HEK293 (cell line): ENCODE data around the gene MATCAP1.

ENCODE experiments used
- CTCF ChIA-PET: fragments of 350-600 bp; formaldehyde crosslinking; extraction: SDS; loops from one replicate; lab custom pipeline; 2021; ENCODE audit warnings: antibody characterized with exemption; lab: Yijun Ruan, JAX
- POLR2A ChIA-PET: fragments of 300-600 bp; formaldehyde crosslinking; extraction: SDS; loops from one replicate; lab custom pipeline; 2020; ENCODE audit warnings: antibody characterized with exemption, inconsistent platforms; lab: Yijun Ruan, JAX
- H3K27ac ChIP-seq: fragments of 200-500 bp; sonication (Bioruptor generic); 2 replicates; pipeline ENCODE4 v1.5.1; 2014; ENCODE audit warnings: low read depth, low read length, control low read depth, inconsistent platforms; ENCODE audit errors: extremely low read depth
- H3K36me3 ChIP-seq, 2 experiments: fragments of 200-500 bp in 1 of 2; sonication (Bioruptor generic) in 1 of 2; 1 replicate in 1 of 2; 2 replicates in 1 of 2; pipeline ENCODE4 v1.5.1; 2014 to 2017; ENCODE audit warnings: inconsistent platforms in 2 of 2, low read length in 2 of 2; ENCODE audit not compliant: control insufficient read depth in 2 of 2, insufficient read depth in 1 of 2
- H3K4me1 ChIP-seq: fragments of 200-500 bp; sonication (Bioruptor generic); 2 replicates; pipeline ENCODE4 v1.5.1; 2014; ENCODE audit warnings: mild to moderate bottlenecking, low read length, inconsistent platforms; ENCODE audit not compliant: control insufficient read depth, insufficient read depth
- H3K4me3 ChIP-seq: 2 replicates; pipeline ENCODE4 v1.5.1; 2011; ENCODE audit warnings: low read depth, mild to moderate bottlenecking, control low read depth, low read length, moderate library complexity
- H3K9me3 ChIP-seq: fragments of 200-500 bp; sonication (Bioruptor generic); 2 replicates; pipeline ENCODE4 v1.5.1; 2014; ENCODE audit warnings: low read depth, low read length, inconsistent platforms; ENCODE audit not compliant: control insufficient read depth, insufficient read depth
- ATF2 ChIP-seq: fragments of 450-650 bp; formaldehyde crosslinking; IDR thresholded peaks from 2 replicates; pipeline ENCODE4 v1.5.1; 2016; ENCODE audit warnings: missing biosample characterization, missing genetic modification characterization, low read depth
- BCL6B ChIP-seq: fragments of 450-650 bp; formaldehyde crosslinking; IDR thresholded peaks from 2 replicates; pipeline ENCODE4 v1.5.1; 2017; ENCODE audit warnings: missing biosample characterization, missing genetic modification characterization
- GLI4 ChIP-seq: fragments of 450-650 bp; formaldehyde crosslinking; IDR thresholded peaks from 2 replicates; pipeline ENCODE4 v1.5.1; 2016; ENCODE audit warnings: missing biosample characterization, missing genetic modification characterization
- KLF9 ChIP-seq: fragments of 450-650 bp; formaldehyde crosslinking; IDR thresholded peaks from 2 replicates; pipeline ENCODE4 v1.5.1; 2016; ENCODE audit warnings: missing biosample characterization, missing genetic modification characterization, low read depth
- SCRT1 ChIP-seq: fragments of 450-650 bp; formaldehyde crosslinking; IDR thresholded peaks from 2 replicates; pipeline ENCODE4 v1.5.1; 2016; ENCODE audit warnings: missing biosample characterization, missing genetic modification characterization, borderline replicate concordance
- SCRT2 ChIP-seq: fragments of 450-650 bp; formaldehyde crosslinking; IDR thresholded peaks from 2 replicates; pipeline ENCODE4 v1.5.1; 2016; ENCODE audit warnings: missing biosample characterization, missing genetic modification characterization
- SP2 ChIP-seq: fragments of 450-650 bp; formaldehyde crosslinking; IDR thresholded peaks from 2 replicates; pipeline ENCODE4 v1.5.1; 2016; ENCODE audit warnings: missing biosample characterization, missing genetic modification characterization
- ZBTB1 ChIP-seq: fragments of 450-650 bp; formaldehyde crosslinking; IDR thresholded peaks from 2 replicates; pipeline ENCODE4 v1.5.1; 2016; ENCODE audit warnings: missing biosample characterization, missing genetic modification characterization
- ZBTB49 ChIP-seq: fragments of 450-650 bp; formaldehyde crosslinking; IDR thresholded peaks from 2 replicates; pipeline ENCODE4 v1.5.1; 2016; ENCODE audit warnings: missing biosample characterization, missing genetic modification characterization, low read depth
- ZFP41 ChIP-seq: fragments of 450-650 bp; formaldehyde crosslinking; IDR thresholded peaks from 2 replicates; pipeline ENCODE4 v1.5.1; 2016; ENCODE audit warnings: missing biosample characterization, missing genetic modification characterization, borderline replicate concordance
- ZNF114 ChIP-seq: fragments of 450-650 bp; formaldehyde crosslinking; IDR thresholded peaks from 2 replicates; pipeline ENCODE4 v1.5.0; 2017; ENCODE audit warnings: missing biosample characterization, missing genetic modification characterization
- ZNF138 ChIP-seq: fragments of 450-650 bp; formaldehyde crosslinking; IDR thresholded peaks from 2 replicates; pipeline ENCODE4 v1.5.1; 2016; ENCODE audit warnings: missing biosample characterization, missing genetic modification characterization, borderline replicate concordance
- ZNF624 ChIP-seq: fragments of 450-650 bp; formaldehyde crosslinking; IDR thresholded peaks from 2 replicates; pipeline ENCODE4 v1.5.1; 2017; ENCODE audit warnings: missing biosample characterization, missing genetic modification characterization

MATCAP1 gene

GRCh38 chr16:67213197-67214019 lies 29.6 kb upstream of the MATCAP1 start (continued):
- no peak for TF ChIP-seq ZBTB49 (tag by site-specific recombination)
- no peak for TF ChIP-seq BCL6B (tag by site-specific recombination)
- no peak for TF ChIP-seq SCRT1 (tag by site-specific recombination)

- H3K36me3 ChIP-seq = peaks cover 0 to 7% of the 10 kb centered on the region in 2 experiments; a peak in 2 of 3 replicates
- POLR2A ChIA-PET = no interaction called here
- no peak for TF ChIP-seq SCRT2 (tag by site-specific recombination)
- TF ChIP-seq ZBTB1 (tag by site-specific recombination) = no peak
- TF ChIP-seq, all 188 proteins: peak for 0
- Histone ChIP-seq H3K9me3 (no peaks in the 10 kb centered on the region), H3K4me3 (no peak overlapping the region), H3K27ac (no peak overlapping the region), H3K4me1 (no peaks in the 10 kb centered on the region)
- CTCF ChIA-PET = interaction anchor here (0.6 to 1.1 kb wide), 3 partner anchors 19 to 253 kb away, joined by 3 to 4 read pairs (median 3); no protein-coding TSS in a partner anchor
These were observed 29.0 kb upstream of the MATCAP1 start for GRCh38 chr16:67212766-67213165.

- no peak overlapping the region for H3K27ac ChIP-seq
- no peaks in the 10 kb centered on the region for H3K9me3 ChIP-seq
- H3K36me3 ChIP-seq = peaks cover 0 to 9% of the 10 kb centered on the region in 2 experiments; a peak in 2 of 3 replicates
- no peak for TF ChIP-seq SP2 (tag by site-specific recombination)
- TF ChIP-seq GLI4 = no peak
- no peak for TF ChIP-seq ATF2
- no peak for TF ChIP-seq ZFP41 (tag by site-specific recombination)
- TF ChIP-seq ZNF114 (tag by site-specific recombination) = no peak
- no peak for TF ChIP-seq ZNF624
- no peak overlapping the region for H3K4me3 ChIP-seq
- ChIA-PET CTCF (interaction anchor here (1.1 kb wide), 1 partner anchor 194 kb away, joined by 3 read pairs; no protein-coding TSS in a partner anchor), POLR2A (interaction anchor here (1.4 kb wide), 1 partner anchor 15 kb away, joined by 5 read pairs; the partner anchor contains the start of gene TMEM208)
- H3K4me1 ChIP-seq = no peaks in the 10 kb centered on the region
These were observed 27.9 kb upstream of the MATCAP1 start for GRCh38 chr16:67211674-67212073.

- ChIA-PET CTCF (no interaction called here), POLR2A (interaction anchor here (0.9 to 1.4 kb wide), 2 partner anchors 12 to 16 kb away, joined by 3 to 5 read pairs; partner anchors contain the start of gene TMEM208)
- Histone ChIP-seq H3K4me3 (no peak overlapping the region), H3K27ac (no peak overlapping the region), H3K36me3 (peaks cover 0 to 15% of the 10 kb centered on the region in 2 experiments; a peak in 2 of 3 replicates), H3K9me3 (no peaks in the 10 kb centered on the region), H3K4me1 (no peaks in the 10 kb centered on the region)
- no peak for TF ChIP-seq KLF9 (tag by site-specific recombination)
- TF ChIP-seq ZNF138 (tag by site-specific recombination) = no peak
These were observed 26.5 kb upstream of the MATCAP1 start for GRCh38 chr16:67210069-67210937.
